HG03571 (cell line): ENCODE data around the gene ATF7IP2.
"Not testable (repeated sequence)": the region's sequence is repeated elsewhere in the genome, so short reads cannot be mapped to it uniquely, and the experiment has no call there.

Experiments used
- ATAC-seq: cut with Tn5 transposase; IDR thresholded peaks from one replicate; pipeline ENCODE4 v1.9.1; 2021; ENCODE audit not compliant: unreplicated experiment

Gene ATF7IP2

DNA sequence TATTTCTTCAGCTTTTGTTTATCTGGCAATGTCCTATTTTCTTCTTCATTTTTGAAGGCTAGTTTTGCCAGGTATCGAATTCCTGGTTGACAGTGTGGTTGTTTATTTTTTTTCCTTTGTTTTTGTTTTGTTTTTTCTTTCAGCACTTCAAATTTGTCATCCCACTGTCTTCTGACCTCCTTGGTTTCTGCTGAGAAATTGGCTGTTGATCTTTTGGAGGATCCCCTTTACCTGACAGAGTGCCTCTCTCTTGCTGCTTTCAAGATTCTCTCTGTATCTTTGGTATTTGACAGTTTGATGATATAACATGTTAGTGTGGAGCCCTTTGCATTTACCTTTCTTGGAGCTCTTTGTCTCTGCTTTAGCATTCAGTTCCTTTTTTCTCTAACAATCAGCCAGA lies 9.6 kb upstream of the ATF7IP2 start:
- ATAC-seq = no peak

DNA sequence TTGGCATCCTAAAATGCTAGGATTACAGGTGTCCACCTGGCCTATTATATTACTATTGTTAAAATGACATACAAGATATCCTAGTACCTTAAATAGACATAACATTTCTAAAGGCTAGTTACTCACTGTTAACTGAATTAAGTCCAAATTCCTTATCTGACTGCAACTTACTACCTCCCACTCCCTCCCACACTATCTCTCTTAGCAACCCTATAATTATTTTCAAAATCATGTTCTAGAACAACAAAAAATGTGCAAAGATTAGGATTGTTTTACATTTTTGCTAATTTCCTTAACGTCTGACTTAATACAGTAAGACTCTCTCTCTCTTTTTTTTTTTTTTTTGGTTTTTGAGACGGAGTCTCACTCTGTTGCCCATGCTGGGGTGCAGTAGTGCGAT lies 2.2 kb upstream of the ATF7IP2 start:
- ATAC-seq = no peak

DNA sequence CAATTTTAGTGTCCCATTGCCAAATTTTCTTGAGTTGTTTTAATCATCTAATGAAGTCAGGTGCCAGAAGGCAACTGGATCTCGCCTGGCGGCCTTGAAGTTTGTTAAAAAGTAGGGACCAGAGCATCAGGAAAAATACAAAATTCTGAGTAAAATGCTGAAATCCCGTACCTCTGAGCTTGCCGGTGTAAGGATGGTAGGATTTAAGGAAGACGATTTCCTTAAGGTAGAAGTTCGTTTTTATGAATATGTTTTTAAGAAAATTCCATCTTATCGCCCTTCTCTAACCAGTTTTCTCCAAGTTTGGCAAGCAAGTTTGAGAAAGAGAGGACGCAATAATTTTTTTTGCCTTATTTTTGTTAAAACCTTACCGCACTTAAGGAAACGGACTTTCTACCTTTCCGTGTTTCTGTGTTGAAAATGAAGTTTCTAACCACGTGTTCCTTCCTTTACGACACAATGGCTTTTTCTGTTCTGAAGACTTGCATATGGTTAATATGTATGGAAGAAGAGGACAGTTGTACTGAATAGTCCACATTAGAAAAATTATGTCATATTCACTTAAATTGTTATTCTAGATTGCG lies 748 bp downstream of the ATF7IP2 start:
- no peak for ATAC-seq

- no peak for ATAC-seq
Observed at GRCh38 chr16:10387188-10387617, 1.3 kb downstream of the ATF7IP2 start.

GRCh38 chr16:10388988-10389387 lies 3.1 kb downstream of the ATF7IP2 start:
- no peak for ATAC-seq

DNA sequence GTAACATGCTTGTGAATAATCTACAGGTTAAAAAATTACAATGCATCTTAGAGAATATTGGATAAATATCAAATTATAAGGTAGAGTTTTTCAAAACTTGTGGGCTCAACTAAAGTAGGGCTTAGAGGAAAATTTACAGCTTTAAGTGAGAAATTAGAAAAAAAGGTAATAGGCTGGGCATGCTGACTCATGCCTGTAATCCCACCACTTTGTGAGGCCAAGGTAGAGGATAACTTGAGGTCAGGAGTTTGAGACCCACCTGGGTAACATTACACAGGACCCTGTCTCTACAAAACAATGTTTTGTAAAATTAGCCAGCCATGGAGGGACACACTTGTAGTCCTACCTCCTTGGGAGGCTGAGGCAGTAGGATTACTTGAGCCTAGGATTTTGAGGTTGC lies 4.5 kb downstream of the ATF7IP2 start:
- no peak for ATAC-seq

GRCh38 chr16:10390867-10391266 lies 5.0 kb downstream of the ATF7IP2 start:
- ATAC-seq = no peak

DNA sequence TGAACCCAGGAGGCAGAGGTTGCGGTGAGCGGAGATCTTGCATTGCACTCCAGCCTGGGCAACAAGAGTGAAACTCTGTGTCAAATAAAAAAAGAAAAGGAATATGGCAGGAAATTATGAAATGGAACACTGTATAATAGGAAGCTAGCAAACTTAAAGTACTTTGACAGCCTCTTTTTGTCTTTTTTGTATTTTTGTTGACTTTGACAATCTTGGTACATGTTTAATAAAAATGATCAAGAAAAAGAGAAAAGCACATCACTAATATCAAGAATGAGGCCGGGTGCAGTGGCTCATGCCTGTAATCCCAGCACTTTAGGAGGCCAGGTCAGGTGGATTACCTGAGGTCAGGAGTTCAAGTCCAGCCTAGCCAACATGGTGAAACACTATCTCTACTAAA lies 5.5 kb downstream of the ATF7IP2 start:
- no peak for ATAC-seq

DNA sequence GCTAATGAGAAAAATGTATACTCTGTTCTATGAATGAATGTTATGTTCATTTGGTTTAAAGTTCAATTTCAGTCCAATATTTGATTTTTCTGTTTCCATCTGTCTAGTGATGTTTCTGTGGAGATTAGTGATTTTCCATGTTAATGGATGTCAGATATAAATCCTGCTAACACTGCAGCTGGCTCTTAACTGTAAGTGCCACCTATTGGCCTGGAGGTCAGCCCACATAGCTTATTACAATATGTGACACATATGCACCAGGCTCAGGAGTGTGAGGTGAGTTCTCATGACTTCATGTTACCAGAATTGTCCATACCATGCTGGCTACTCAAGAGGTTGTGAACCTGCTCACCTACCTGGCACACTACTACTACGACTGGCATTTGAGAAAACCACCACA lies 17.1 kb downstream of the ATF7IP2 start:
- ATAC-seq = no peak

- no peak for ATAC-seq
Observed at GRCh38 chr16:10405386-10405939, 19.6 kb downstream of the ATF7IP2 start.

DNA sequence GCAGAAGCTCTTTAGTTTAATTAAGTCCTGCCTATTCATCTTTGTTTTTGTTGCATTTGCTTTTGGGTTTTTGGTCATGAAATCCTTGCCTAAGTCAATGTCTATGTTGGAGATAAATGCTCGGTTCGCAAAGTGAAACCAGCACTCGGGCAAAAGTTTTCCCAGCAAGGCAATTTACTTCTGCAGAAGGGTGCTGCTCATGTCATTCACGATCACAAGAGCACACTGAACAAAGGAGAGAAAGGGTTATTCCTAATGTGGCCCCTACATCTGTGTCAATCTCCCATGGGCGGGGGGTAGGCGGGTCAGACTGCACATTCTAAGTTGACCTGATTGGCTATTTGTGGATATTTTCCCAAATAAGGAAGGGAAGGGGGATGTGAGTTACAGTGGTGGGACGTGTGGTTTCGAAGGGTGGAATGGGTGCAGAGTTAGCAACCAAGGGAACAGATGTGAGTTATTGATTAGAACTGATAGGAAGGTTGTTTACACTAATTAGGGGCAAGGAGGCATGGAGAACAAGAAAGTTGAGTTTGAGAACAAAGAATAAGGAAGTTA lies 23.0 kb downstream of the ATF7IP2 start:
- ATAC-seq = no peak

DNA sequence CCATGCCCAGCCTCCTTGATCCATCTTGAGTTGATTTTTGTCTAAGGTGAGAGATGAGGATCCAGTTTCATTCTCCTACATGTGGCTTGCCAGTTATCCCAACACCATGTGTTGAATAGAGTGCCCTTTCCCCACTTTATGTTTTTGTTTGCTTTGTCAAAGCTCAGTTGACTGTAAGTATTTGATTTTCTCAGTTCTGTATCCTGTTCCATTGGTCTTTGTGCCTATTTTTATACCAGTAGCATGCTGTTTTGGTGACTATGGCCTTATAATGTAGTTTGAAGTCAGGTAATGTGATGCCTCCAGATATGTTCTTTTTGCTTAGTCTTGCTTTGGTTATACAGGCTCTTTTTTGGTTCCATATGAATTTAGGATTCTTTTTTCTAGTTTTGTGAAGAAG lies 23.9 kb downstream of the ATF7IP2 start:
- ATAC-seq = not testable (repeated sequence)

GRCh38 chr16:10410469-10410868 lies 24.6 kb downstream of the ATF7IP2 start:
- no peak for ATAC-seq

DNA sequence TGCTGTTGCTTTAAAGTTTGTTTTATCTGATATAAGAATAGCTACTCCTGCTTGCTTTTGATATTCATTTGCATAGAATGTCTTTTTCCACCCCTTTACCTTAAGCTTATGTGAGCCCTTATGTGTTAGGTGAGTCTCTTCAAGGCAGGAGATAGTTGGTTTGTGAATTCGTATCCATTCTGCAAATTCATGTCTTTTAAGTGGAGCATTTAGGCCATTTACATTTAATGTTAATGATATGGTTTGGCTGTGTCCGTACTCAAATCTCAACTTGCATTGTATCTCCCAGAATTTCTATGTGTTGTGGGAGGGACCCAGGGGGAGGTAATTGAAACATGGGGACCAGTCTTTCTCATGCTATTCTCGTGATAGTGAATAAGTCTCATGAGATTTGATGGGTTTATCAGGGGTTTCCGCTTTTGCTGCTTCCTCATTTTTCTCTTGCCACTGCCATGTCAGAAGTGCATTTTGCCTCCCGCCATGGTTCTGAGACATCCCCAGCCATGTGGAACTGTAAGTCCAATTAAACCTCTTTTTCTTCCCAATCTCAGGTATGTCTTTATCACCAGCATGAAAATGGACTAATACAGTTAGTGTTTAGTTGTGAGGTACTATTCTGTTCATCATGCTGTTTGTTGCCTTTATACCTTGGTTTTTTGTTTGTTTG lies 27.2 kb downstream of the ATF7IP2 start:
- no peak for ATAC-seq

DNA sequence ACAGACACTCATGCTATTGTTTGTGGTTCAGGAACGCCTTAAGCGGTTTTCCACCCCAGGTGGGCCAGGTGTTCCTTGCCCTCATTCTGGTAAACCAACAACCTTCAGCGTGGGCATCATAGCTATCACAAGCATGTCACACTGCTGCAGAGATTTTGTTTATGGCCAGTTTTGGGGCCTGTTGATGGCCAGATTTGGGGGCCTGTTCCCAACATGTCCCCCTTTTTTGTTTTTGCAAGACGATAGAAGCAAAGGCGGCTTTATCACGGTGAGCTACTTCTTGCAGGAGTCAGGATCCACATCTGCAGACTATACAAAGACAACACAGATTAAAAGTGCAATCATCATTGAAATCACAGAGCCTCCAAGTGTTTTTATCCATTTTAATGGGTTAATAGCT lies 32.3 kb downstream of the ATF7IP2 start:
- not testable (repeated sequence) for ATAC-seq

GRCh38 chr16:10419701-10420100 lies 33.8 kb downstream of the ATF7IP2 start:
- ATAC-seq = no peak

GRCh38 chr16:10421596-10421995 lies 35.7 kb downstream of the ATF7IP2 start:
- no peak for ATAC-seq

DNA sequence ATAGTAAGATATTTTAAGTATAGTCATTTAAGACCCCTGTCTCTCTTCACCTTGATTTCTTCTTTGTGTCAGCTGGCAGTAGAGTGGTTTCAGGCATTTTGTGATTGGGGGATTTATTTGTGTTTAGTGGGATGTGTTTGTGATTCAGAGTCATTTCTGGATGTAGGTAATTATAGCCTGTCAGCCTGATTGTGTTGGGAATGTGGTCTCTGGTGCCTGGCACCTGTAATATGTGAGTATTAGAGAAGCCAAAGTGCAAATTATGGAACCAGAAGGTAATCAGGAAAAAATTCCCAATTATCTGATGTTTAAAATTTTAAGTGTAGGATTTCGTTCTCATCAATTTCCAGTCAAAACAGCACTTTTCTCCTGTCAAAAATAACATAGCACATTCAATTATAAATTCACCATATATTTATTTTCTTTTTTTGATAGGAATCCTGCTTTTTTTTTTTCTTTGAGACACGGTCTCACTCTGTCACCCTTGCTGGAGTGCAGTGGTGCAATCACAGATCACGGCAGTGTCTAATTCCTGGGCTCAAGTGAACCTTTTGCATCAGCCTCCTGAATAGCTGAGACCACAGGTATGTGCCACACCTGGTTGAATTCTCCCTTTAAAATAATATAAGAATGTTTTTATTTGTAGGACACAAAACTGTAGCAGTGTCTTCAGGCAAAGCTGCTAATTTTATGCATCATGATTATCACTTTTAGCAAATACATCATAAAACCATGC lies 42.7 kb downstream of the ATF7IP2 start:
- ATAC-seq = no peak

DNA sequence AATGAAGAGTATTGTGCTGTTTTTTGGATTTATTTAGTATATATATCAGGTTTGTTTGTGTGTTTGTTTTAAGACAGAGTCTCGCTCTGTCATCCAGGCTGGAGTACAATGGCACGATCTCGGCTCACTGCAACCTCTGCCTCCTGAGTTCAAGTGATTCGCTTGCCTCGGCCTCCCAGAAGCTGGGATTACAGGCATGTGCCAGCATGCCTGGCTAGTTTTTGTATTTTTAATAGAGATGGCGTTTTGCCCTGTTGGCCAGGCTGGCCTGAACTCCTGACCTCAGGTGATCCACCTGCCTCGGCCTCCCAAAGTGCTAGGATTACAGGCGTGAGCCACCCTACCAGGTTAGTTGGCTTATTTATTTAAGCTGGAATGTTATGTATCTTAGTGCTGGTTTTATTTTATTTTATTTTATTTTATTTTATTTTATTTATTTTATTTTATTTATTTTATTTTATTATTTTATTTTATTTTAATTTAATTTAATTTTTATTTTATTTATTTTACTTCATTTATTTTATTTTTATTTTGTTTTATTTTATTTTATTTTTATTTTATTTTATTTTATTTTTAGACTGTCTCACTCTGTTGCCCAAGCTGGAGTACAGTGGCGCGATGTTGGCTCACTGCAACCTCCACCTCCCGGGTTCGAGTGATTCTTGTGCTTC lies 43.6 kb downstream of the ATF7IP2 start:
- not testable (repeated sequence) for ATAC-seq

DNA sequence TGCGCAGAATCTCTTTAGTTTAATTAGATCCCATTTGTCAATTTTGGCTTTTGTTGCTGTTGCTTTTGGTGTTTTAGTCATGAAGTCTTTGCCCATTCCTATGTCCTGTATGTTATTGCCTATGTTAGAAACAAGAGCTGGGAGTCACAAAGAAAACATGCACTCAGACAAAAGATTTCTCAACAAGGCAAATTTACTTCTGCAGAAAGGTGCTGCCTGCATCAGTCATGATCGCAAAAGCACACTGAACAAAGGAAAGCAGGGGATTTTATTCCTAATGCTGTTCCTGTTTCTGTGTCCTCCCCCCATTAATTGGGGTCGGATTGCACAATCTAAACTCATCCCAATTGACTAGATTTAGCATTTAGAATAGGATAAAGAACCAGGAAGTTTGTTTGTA lies 55.9 kb downstream of the ATF7IP2 start:
- no peak for ATAC-seq

DNA sequence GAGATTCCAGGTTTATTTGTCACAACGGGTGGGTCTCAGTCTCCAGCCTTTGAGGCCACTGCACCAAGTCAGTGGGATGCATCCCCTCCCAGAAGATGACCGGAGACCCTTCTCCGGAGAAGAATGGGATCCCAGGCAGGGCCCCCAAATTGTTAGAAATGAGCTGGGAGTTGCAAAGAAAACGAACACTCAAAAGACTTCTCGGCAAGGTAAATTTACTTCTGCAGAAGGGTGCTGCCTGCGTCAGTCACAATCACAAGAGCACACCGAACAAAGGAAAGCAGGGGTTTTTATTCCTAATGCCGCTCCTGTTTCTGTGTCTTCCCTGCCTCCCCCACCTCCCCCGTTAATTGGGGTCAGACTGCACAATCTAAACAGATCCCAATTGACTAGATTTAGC lies 61.4 kb downstream of the ATF7IP2 start:
- no peak for ATAC-seq
